Measurements from ENCODE around the gene PBRM1.

PBRM1 gene

DNA sequence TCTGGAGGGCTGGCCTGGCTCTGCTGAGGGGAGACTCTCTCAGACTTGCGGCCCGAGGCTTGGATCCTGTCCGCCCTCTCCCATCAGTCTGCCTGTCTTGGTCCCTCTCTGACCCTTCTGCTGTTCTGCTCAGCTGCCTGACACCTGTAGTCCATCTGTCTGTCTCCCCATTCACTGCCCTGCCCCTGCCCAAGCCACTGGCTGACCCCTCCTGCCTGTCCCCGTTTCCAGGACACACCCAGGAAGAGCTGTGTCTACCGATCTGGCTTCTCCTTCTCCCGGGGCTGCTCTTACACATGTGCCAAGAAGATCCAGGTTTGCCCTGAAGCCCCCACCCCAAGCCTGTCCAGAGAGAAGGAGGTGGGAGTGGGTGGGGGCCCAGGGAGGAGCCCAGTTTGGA is 170.5 kb downstream of the PBRM1 start:
- TF ChIP-seq, protein P1, sequence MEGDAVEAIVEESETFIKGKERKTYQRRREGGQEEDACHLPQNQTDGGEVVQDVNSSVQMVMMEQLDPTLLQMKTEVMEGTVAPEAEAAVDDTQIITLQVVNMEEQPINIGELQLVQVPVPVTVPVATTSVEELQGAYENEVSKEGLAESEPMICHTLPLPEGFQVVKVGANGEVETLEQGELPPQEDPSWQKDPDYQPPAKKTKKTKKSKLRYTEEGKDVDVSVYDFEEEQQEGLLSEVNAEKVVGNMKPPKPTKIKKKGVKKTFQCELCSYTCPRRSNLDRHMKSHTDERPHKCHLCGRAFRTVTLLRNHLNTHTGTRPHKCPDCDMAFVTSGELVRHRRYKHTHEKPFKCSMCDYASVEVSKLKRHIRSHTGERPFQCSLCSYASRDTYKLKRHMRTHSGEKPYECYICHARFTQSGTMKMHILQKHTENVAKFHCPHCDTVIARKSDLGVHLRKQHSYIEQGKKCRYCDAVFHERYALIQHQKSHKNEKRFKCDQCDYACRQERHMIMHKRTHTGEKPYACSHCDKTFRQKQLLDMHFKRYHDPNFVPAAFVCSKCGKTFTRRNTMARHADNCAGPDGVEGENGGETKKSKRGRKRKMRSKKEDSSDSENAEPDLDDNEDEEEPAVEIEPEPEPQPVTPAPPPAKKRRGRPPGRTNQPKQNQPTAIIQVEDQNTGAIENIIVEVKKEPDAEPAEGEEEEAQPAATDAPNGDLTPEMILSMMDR (conservative IDR thresholded peaks at IDR 0.05): no peak
- H3K27ac ChIP-seq: no peak overlapping the region

DNA sequence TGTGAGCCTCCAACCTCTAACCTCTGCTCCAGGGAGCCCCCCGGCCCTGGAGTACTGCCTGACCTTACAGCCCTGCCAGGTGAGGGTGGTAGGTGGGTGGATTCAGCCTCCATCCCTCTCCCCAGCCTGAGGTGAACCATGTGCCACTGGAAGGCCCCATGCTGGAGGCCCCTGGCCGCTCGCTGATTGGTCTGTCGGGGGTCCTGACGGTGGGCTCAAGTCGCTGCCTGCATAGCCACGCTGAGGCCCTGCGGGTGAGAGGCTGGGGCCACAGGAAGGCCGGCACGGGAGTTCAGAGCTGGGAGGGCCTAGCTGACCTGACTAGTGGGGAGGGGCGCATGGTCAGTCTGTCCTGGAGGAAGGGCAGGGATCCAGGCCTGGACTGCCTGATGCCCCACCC is 171.1 kb downstream of the PBRM1 start:
- TF ChIP-seq, protein P1 (conservative IDR thresholded peaks at IDR 0.05): no peak
- H3K27ac ChIP-seq: no peak overlapping the region

DNA sequence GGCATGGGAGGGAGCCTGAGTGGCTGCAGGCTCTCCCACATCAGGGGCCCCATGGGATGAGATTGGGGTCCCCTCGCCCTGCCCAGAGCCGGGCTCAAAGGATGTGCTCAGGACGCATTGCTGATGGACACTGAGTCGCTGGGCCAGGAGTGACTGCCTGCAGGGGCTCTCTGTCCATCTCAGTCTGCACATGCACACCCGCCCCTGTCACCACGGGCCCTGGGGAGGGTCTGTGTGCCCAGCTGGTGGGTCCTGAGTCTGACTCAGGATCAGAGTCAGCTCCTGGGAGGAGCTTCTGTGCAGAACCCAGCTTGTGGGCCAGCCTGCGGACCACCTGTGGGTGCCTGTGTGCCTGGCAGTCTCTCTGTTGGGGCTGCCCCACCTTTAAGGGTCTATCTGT is 172.4 kb downstream of the PBRM1 start:
- TF ChIP-seq, protein P1 (conservative IDR thresholded peaks at IDR 0.05): no peak
- H3K27ac ChIP-seq: no peak overlapping the region

DNA sequence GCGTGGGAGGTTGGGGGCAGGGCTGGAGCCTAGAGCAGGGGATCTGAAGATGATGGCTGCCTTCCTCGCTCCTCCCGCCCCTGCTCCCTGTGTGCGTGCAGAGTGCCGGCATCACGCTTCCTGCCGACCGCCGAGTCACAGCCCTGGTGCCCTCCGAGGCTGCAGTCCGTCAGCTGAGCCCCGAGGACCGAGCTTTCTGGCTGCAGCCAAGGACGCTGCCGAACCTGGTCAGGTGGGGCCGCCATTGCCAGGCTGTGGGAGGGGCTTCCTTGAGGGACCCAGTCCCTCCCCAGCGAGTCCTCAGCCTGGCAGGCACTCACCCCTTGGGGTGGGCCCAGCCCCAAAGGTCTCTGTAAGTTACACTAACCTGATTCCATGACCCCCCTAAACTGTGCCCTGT is 173.0 kb downstream of the PBRM1 start:
- TF ChIP-seq, protein P1 (conservative IDR thresholded peaks at IDR 0.05): no peak
- H3K27ac ChIP-seq: no peak overlapping the region

DNA sequence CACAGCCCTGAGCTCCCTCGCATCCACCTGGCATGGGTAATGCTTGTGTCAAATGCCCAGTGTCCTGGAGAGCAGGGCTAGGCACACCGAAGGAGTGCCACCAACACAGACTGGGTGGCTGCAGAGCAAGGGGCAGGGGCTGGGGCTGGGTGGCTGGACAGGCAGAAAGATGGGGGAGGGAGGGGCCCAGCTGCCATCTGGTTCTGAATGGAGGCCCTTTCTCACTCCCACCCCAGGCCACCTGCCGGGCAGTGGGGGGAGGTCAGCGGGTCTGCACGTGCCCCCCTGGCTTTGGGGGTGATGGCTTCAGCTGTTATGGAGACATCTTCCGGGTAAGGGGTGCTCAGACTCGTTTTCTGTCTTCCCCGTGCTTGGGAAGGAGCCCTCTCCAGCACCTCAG is 173.6 kb downstream of the PBRM1 start:
- H3K27ac ChIP-seq: no peak overlapping the region
- TF ChIP-seq, protein P1 (conservative IDR thresholded peaks at IDR 0.05): no peak

DNA sequence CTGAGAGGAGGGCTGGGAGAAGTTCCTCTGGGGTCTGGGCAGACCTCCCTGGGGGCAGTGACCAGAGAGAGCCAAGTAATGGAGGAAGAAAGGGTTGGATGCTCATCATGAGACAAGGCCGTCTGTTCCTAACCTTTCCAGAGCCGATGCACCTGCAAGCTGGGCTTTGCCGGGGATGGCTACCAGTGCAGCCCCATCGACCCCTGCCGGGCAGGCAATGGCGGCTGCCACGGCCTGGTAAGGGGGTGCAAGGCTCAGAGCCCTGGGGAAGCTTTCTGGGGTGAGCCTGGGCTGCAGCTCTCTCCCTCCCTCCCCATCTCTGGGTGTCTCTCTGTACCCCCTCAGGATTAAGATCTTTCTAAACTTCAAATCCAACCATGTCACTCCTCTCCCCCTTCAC is 174.2 kb downstream of the PBRM1 start:
- TF ChIP-seq, protein P1 (conservative IDR thresholded peaks at IDR 0.05): no peak
- no peak overlapping the region for H3K27ac ChIP-seq

DNA sequence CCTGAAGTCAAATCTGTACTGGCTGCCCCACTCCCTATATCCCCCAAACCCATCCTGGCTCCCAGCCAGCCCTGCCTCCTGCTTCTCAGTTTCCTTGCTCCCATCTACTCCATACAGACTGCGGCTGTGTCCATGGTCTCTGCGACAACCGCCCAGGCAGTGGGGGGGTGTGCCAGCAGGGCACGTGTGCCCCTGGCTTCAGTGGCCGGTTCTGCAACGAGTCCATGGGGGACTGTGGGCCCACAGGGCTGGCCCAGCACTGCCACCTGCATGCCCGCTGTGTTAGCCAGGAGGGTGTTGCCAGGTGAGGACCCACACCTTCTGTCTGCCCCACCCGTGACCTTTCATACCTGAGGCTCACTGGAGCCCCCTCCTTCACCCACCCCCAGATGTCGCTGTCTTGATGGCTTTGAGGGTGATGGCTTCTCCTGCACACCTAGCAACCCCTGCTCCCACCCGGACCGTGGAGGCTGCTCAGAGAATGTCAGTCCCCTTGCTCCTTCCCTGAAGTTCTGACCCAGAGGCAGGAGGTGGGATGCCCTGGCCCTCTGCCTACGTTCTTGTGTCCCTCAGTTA is 175.9 kb downstream of the PBRM1 start:
- H3K27ac ChIP-seq: no peak overlapping the region
- TF ChIP-seq, protein P1 (conservative IDR thresholded peaks at IDR 0.05): no peak
